GM03348 (cell line): ENCODE results near the gene HIPK2.

Experiments
- DNase-seq: peaks from one replicate; pipeline ENCODE4 v3.0.0; 2012; ENCODE audit warnings: low spot score

HIPK2 gene

DNA sequence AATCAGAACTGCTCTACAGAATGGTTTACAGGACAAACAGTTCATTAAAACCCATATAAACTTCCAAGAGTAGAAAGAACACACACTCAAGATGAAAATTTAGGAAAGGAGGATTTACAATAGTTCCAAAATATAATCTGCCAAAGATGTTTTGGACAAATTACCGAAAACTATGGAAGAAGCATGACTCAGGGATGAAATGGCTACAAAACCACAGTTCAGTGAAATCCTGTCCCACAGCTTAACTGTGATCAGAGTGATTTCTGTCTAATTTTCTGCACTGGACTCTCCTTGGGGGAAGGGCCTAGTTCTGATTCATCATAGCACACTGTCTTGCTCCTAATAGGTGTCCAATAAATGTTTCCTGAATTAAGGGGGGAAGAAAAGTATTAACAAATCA is 82.2 kb downstream of the HIPK2 start:
- DNase-seq = peak; percentile 77

DNA sequence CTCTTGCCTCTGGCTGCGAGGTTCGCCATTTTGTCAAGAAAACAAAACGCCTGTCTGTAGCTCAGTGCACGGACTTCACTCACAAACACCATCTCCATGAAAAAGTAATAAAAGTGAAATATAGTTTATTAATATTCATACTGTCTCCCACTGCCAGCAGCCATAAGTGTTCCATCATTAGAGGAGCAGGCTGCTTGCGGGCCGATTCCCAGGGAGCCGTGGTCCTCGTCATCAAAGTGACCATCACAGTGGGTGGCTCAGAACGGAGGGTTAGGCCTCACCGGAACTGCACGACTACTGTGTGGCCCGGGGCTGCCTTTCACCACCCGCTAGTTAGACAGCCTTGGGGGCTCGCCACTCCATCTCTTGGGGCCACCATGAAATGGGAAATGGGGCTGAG is 82.7 kb downstream of the HIPK2 start:
- DNase-seq = no peak

DNA sequence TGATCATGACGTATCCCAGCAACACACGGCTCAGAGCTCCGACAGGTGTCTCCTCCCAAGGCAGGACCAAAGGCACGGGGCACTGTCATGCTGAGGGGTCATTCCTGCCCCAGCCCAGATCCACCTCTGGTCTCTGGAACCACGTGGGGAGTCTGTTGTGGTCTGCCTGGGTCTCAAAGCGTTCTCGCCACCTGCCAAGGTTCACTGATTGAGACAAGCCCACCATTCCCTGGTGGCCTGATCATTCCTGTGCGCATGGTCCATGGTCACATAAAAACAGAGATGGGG is 83.5 kb downstream of the HIPK2 start:
- DNase-seq = no peak

DNA sequence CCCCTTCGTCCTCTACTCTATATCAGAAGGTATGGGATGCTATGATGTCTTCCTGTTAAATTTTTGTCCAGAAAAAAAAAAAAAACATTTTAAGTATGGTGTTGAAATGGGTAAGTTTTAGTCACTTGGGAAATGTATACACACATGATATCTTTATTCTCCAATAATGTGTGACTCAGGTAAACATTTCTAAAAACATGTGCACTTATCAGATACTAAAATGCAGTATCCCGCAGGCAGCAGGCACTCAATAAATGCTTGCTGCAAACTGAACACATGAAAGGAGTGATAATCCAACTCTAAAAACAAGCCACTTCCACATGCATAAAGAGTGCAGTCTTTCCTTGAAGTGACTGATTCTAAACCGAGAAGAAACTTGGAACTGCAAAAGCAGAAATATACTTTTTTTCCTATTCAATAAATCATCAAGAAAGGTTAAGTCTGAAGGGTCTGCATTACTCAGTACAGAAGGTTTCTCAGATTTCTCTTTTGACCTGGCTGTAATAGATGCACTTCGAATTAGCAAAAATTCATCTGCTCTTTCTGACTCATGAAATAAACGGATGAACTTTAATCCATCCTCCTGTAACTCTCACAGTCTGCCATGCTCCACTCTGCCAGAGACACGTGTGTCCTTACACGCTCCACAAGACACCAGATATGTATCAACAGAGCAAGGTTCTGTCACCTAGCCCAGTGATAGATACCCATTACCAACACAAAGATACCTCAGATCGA is 84.0 kb downstream of the HIPK2 start:
- no peak for DNase-seq

DNA sequence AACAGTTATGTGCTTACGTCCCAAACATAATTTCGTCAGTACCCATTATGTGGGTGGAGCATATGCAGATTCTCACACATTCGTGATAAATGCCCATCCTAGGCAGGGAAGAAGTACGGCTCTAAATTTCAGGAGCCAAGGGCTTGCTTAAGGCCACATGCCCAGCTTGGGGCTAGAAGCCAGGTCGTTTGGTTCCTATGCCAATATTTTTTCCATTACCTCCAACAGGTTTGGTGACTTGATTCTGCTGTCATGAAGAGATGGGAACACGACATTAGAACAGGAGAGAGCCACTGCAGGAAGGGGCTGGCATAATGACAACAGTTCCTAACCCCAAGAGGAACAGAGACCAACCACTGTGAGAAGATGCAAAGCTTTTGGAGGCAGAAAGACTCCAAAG is 85.1 kb downstream of the HIPK2 start:
- no peak for DNase-seq

DNA sequence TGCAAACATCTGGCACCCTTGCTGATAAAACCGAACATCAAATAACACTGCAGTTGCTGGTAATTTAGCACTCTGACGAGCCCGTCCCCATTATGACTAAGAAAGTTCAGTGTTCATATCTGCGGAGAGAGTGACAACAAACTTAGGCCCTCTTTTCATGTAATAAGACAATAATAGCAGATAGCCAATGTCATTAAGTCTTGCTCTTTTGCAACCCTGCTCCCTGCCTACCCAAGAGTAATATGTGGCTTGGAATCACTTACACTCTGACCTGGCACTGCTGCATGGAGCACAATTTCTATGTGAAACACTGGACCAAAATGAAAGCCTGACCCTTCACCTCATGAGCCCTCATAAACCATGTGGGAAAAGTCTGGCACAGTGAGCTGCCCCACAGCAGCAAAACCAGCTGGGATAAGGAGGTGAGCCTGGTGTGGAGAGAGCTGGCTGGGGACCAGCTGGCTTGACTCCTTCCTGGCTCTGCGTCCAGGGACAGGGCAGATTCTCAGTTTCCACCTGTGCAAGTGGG is 86.5 kb downstream of the HIPK2 start:
- DNase-seq = no peak

DNA sequence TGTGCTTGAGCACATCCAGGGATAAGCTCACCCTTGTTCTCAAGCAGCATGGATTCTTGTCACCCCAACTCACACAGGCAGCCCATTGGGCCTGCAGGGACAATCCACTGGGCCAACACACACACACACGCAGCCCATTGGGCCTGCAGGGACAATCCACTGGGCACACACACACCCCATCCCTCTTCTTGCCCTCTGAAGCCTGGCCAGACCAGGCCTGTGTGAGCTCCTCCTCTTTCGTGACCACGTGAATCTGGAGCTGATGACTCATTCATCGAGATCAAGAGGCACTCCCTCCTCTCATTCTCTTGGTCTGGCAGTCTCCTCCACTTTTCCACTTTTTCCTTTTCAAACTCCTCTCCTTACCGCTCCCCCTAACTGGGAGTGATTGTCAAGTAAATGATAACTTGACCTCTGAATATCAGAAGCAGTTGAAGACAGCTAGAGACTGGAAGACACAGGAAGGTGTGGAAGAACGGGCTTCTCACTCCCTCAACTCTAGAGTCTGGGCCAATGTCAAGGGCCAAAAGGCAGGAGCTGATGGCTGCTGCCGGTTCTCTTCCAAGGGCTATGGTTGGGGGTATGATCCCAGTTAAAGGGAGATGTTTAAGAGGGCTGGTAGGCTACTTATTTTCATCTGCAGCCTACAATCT is 89.7 kb downstream of the HIPK2 start:
- peak; percentile 36 for DNase-seq

DNA sequence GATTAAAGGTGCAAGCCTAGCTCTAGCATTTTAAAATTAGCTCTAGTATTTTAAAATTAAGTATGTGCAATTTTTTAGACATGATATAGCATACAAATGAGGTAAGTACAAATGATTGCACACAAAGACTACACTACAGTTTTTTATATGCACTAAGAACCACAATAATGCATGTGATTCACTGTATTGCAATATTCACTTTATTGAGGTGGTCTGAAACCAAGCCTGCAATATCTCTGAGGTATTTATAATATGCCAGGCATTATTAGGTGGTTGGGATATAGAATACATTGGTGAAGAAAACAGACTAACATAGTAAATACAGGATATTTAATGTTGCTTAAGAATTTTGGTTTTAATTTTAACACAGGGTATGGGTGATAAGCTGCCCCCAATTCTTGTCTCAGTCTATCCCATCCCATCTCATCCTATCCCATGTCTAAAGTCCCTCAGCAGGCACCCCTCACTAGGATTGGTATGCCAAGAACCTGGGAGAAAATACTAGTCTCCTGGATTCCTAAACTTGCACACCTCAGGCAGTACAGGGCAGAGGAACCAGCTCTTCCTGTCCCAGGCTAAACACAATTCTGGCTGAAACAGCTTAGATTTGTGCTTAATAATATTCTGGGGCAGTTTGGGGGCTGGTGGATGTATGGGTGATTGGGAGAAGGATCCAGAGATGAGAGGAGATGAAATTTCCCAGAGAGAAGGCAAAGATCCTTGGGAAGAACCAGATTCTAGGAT is 90.4 kb downstream of the HIPK2 start:
- no peak for DNase-seq

DNA sequence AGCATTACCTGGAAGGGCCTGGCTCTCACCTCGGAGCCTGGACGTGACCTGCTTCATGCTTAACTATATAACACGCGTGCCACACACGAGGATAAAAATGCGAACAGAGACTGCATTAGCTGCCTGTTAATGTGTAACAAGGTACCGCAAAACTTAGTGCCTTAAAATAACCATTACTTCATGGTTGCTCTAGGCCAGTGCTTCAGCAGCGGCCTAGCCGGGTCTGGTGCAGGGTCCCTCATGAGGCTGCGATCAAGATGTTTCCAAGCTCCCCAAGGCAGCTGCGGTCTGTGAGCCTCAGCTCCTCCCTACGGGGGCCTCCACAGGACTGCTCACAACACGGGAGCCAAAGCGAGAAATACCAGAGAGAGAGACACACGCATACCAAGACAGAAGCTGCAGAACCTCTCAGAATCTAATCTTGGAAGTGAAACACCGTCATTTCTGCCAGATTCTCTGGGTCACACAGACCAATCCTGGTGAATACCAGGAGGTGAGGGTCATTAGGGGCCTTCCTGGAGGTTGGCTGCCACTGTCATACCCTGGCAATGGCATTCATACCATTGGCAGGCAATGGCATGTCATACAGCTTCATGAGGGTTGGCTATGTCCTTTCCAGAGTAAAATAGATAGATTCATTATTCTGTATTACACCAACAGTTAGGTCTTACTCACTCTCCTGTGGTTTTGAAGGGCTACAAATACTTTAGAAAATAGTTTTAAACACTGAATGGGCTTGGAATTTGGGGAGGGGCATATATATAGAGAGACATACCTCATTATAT is 94.5 kb downstream of the HIPK2 start:
- peak; percentile 66 for DNase-seq

DNA sequence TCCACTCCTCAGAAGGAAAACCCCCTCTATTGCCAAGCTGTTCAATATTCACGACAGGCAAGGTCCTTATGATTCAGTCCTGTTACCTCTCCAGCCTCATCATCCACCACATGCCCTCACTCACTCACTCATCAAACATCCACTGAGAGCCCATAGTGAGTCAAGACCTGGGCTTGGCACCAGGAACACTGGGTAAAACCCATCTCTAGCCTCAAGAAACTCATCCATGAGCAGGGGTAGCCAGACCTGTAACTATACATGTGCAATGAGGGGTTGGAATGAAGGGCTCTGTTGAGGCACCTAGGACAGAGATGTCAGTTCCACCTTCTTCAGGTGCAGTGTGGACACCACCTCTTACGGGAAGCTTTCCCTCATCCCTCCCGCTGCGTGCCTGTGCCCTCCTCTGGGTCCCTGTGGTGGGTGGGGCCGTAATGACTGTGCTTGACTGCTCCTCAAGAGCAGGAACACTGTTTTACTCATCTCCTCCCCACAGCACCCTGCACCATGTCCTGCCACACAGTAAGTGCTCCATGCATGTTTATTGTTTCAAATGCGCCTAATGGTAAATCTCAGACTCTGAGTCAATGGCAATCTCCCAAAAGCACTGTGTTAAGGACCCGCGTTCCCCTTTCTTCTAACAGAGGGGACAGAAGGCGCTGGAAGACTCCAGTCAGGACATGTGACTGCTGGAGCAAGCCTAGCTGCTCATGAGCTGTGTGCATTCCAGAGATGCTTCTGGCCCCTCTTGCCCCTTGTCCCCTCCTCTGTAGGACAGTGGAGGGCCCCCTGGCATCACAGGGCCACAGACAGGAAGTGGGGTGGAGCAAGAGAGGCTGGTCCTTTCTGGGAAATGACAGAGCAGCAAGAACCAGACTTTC is 95.4 kb downstream of the HIPK2 start:
- peak; percentile 75 for DNase-seq

DNA sequence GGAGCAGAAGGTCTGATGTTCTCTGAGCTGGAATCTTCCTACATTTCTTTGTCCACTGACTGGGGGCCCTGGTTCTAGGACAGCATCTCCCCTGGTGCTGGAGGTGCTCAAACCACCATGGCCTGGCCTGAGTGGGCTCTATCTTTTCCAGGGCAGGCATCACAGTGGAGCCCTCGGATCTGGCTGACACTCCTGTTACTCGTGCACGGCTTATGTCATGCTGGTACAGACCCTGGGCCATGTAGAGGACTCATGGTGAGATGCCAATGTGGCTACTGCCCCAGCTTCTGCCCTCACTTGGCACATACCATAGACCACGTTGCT is 96.0 kb downstream of the HIPK2 start:
- no peak for DNase-seq

DNA sequence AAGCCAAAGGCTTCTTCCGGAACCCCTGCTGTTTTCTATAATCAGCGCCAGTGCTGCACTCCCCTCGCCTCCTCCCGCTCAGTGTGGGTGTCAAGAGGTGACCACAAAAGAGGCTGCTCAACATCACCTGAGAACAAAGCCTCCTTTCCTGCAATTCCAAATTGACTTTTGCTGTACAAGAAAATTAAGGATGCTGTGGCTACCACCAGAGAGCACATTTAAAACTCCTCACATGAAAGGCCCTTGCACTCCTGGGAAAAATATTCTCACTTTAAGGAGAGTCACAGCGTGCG is 96.4 kb downstream of the HIPK2 start:
- DNase-seq = no peak

DNA sequence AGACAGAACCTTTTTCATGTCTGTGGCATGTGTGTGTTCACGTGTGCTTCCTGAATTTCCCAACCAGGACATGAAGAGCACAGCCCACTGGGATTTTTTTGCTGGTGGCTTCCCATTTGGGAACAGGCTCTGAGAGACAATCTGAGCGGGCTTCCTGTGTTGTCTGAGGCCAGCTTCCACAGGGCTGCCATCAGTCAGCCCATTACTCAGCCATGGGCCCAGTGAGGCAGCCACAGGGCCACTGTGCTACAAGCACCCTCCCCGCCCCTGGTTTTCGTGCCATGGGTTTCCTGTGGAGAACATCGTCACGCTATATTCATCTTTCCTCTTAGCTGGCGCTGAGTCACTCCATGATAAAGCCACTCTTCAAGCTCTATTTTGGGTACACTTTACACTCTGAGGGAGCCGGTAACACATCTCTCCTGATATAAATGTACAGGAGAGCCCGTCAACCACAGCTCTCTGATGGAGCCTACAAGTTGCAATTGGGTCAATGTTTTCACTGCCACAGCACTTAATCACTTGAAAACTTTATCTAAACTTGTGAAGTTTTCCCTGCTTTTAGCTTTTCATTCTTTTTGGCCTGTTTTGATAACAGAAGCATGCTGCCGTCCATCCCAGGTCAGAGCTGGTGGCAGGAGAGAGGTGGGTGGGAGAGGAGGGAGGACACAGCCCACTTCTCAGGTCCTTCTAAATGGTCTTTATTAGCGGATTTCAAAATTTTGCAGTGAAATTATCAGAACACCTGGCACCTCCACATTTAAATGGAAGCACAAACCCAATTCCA is 96.9 kb downstream of the HIPK2 start:
- peak; percentile 90 for DNase-seq

DNA sequence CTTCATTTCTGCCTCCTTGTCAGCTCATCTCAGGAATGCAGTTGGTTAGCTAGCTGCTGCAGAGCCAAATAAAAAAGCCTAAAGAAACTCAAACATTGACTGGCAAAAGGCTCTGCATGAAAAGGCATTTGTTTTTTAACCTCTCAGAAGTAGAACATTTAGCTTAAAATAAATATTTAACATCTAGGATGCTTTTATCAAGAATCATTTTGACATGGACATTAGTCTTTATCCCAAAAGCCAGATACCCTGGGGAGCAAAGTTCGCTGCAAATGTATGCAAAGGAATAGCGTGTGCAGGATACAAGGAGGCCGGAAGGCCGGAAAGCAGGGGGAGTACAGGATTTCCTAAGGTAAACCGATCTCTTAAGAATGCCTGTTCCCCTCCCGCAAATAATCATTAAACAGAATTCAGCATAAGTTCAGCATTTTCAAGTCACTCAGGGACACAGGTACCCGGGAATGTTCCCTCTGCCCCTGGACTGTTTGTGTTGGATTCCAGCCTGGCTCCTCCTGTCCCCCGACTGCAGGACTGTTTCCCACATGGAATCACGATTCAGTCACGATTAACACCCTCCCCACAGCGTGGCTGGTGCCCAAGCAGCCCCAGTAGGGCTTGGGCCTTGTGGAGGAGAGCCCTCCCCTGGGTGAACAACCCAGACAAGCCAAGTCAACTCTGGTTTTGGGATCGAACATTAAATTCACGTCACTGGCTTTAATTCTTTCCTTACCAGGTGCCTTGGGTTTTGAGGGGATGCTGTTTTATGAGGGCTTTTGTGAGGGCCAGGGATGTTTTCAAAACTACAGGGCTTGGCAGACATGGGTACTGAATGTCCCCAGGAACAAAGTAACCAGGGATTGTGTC is 97.8 kb downstream of the HIPK2 start:
- peak; percentile 28 for DNase-seq

DNA sequence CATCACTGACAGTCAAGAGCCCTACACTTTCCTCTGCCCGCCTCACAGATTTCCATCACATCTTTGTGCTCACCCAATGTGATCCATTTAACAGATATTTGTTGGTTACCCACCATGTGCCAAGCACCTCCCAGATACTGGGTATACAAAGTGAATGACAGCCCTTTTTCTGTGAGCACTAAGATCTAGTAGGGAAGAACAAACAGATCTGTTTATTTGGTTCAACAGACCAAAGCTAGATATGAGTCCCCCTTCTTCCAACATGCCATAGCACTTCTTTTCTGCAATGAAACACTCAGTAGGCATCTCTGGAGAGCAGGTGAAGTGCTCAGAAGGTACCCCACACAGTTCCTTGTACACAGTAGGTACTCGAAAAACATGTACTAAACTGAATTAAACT is 101.4 kb downstream of the HIPK2 start:
- no peak for DNase-seq

DNA sequence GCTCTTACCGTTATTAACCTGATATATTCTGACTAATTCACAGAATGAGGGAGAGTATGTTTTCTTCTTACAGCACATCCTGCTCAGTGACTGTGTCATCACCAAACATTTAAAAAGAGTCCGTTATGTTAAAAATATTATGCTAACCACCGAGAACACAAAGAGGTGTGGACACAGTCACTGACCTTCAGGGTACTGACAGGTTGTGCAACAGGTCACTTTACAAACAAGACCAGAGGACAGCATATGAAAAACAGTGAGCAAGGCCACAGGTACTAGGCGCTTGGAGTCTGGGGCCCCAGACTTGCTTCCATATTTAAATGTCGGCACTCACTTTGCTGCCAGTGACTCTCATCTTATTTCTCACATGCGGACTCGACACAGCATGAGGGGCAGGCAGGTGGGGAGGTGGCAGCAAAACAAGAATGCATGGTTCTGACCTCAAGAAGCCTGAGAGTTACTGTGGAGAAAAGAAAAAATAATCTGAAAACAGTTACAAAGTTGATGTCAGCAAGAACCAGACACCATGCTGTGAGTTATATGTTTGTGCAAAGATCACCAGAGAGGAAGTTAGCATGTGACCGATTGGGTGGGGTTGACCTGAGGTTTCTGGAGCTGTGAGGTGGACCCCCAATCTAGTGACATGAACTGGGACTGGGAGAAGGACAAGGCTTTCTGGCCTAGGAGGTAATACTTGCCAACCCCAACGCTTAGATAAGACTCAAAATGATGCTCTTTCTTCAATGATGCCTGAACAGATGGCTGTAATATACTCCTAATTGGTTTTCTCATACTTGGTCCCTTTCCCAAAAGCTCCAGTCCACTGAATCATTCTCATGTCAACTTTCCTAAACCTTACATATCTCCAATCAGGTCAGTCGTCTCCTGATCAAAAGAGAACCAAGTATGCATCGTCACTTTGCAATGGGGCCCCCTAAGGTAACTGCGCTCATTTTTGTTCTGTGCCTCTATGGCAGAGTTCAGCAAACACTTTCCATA is 102.4 kb downstream of the HIPK2 start:
- DNase-seq = no peak

DNA sequence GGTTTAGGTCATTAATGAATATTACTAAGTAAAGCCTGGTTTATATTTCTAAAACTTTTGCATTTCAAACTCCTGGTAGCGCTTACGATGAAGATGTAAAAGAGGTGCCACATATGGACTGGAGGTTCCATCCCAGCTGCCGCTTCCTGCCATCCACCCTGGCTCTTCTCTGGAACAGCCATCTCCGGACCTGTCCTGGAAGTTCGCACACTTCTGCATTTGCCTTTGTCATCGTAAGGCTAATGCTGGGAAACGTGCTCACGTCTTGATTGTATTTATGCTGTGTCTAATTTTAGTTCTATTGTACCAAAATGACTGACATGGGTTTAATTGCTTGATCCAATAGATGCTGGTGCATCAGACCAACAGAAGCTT is 103.1 kb downstream of the HIPK2 start:
- DNase-seq = no peak

DNA sequence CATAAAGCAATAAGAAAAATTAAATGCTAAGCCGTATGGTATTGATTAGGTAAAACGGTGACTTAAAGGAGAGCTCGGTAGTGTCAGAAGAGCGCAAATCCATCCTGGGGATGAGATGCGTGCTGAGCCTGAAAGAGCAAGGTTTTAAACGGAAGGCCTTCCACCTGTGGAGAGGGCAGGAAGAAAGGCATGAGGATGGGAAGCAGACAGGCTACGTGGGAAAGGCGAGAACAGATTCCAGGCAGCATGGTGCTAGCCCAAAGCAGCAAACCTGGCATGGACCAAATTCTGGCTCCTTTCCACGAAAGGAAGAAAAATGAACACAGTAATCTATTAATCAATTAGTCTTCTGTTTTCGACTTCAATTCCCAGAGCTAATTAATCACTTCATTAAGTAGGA is 103.5 kb downstream of the HIPK2 start:
- DNase-seq = no peak

DNA sequence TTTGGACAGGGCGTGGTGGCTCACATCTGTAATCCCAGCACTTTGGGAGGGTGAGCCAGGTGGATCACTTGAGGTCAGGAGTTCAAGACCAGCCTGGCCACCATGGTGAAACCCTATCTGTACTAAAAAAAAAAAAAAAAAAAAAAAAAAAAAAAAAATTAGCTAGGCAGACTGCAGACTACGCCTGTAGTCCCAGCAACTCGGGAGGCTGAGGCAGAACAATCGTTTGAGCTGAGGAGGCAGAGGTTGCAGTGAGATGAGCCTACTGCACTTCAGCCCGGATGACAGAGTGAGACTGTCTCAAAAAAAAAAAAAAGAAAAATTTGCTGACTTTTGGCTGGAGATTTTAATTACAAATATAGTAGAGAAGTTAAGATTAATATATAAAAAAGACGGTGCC is 104.0 kb downstream of the HIPK2 start:
- DNase-seq = no peak
